ENCODE measurements around the gene RSU1. TPM values are rescaled to one million over a fixed set of nuclear protein-coding genes. Genes with fewer than 3 reads are reported as not detected.

The RSU1 gene
- total and polyA plus RNA-seq, 2 donors (not counting 3 experiments of a cell fraction or from before 2014, with no cell fraction given), result 80.2 to 104 TPM

- no peaks in the 10 kb centered on the region for H3K9me1 ChIP-seq (replicated peaks; ENCODE audit: control insufficient read depth, extremely low read depth, insufficient read depth, low read length)
- no peak overlapping the region for H3K27ac ChIP-seq (ENCODE audit: insufficient read depth, low read depth, low read length)
- CTCF ChIA-PET, result no interaction called here
- H3K4me1 ChIP-seq (ENCODE audit: control insufficient read depth, extremely low read depth, insufficient read depth, low read length), result peaks cover 25% of the 10 kb centered on the region
- FAIRE-seq, result no peak
- peaks cover 2% of the 10 kb centered on the region for H3K9me3 ChIP-seq (replicated peaks; ENCODE audit: control insufficient read depth, insufficient read depth, low read length)
- intact Hi-C loops (cut with micrococcal nuclease), result no loop called here
- BruUV-seq (replicated peaks), result no TSS peak
- no peak overlapping the region for H3K4me3 ChIP-seq (replicated peaks in 1 of 3; ENCODE audit: insufficient read depth in 1 of 3, low read depth in 1 of 3, low read length in 3 of 3)
- dilution Hi-C loops (cut with MboI; ENCODE audit: extremely low pct_ligation_motif_present, low sequenced_read_pairs), result no loop called here
- no peaks in the 10 kb centered on the region for H4K20me1 ChIP-seq (replicated peaks; ENCODE audit: control insufficient read depth, extremely low read depth, insufficient read depth, low read length)
- H3K4me2 ChIP-seq (ENCODE audit: insufficient read depth, low read length), result no peak overlapping the region
- POLR2A ChIA-PET, result no interaction called here
- no peak overlapping the region for H3K9ac ChIP-seq (replicated peaks; ENCODE audit: extremely low read depth, insufficient read depth, low read length)
- H3K79me2 ChIP-seq (ENCODE audit: control insufficient read depth, insufficient read depth, low read length), result peaks cover 23% of the 10 kb centered on the region
- no peak overlapping the region for H2AFZ ChIP-seq (ENCODE audit: low read depth, low read length)
- no peaks in the 10 kb centered on the region for H3K27me3 ChIP-seq (ENCODE audit: control insufficient read depth in 2 of 2, insufficient read depth in 2 of 2, low read length in 2 of 2)
- TF ChIP-seq EZH2 (IDR thresholded peaks at IDR 0.05; ENCODE audit: borderline replicate concordance, low read depth, low read length, severe bottlenecking) (no peak), JUN (IDR thresholded peaks at IDR 0.05; ENCODE audit: borderline replicate concordance, insufficient read depth, insufficient read length, low read depth) (no peak), POLR2AphosphoS5 (IDR thresholded peaks at IDR 0.05; ENCODE audit: insufficient read depth, low read depth, low read length) (no peak), MYC (IDR thresholded peaks at IDR 0.05; ENCODE audit: low read depth, low read length) (no peak), FOS (IDR thresholded peaks at IDR 0.05; ENCODE audit: borderline replicate concordance, insufficient read depth, low read length) (no peak), CTCF (IDR thresholded peaks at IDR 0.05; ENCODE audit: extremely low read depth in 1 of 2, insufficient read depth in 1 of 2, low read depth in 1 of 2, low read length in 2 of 2) (no peak), POLR2A (IDR thresholded peaks at IDR 0.05; ENCODE audit: low read depth, low read length) (no peak), GATA2 (IDR thresholded peaks at IDR 0.05; ENCODE audit: insufficient read depth, insufficient read length, low read depth, low read length) (no peak)
- no peaks in the 10 kb centered on the region for H3K36me3 ChIP-seq (ENCODE audit: control insufficient read depth in 2 of 2, extremely low read depth in 1 of 2, insufficient read depth in 2 of 2, low read length in 2 of 2)
- no peak for DNase-seq (ENCODE audit: low read depth, low spot score)
These were observed 1.8 kb upstream of the RSU1 start for GRCh38 chr10:16819026-16819425.
